Hepatocyte (in vitro differentiated cells): ENCODE data around the gene XPR1.

Source experiments
- EZH2phosphoT487 ChIP-seq: fragments of 200-600 bp; sonication (generic); IDR thresholded peaks from one replicate; pipeline ENCODE4 v1.6.1; 2018; ENCODE audit warnings: antibody characterized with exemption, mild to moderate bottlenecking, low read depth, moderate library complexity; ENCODE audit not compliant: unreplicated experiment, severe bottlenecking
- TF ChIP-seq, protein P1 (sequence below): fragments of 200-600 bp; sonication (generic); IDR thresholded peaks from 2 replicates; pipeline ENCODE4 v1.5.1; 2016; ENCODE audit warnings: antibody characterized with exemption, mild to moderate bottlenecking; ENCODE audit not compliant: poor library complexity

- TF ChIP-seq, protein P1, sequence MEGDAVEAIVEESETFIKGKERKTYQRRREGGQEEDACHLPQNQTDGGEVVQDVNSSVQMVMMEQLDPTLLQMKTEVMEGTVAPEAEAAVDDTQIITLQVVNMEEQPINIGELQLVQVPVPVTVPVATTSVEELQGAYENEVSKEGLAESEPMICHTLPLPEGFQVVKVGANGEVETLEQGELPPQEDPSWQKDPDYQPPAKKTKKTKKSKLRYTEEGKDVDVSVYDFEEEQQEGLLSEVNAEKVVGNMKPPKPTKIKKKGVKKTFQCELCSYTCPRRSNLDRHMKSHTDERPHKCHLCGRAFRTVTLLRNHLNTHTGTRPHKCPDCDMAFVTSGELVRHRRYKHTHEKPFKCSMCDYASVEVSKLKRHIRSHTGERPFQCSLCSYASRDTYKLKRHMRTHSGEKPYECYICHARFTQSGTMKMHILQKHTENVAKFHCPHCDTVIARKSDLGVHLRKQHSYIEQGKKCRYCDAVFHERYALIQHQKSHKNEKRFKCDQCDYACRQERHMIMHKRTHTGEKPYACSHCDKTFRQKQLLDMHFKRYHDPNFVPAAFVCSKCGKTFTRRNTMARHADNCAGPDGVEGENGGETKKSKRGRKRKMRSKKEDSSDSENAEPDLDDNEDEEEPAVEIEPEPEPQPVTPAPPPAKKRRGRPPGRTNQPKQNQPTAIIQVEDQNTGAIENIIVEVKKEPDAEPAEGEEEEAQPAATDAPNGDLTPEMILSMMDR = no peak
- no peak for TF ChIP-seq EZH2phosphoT487
These were observed 207.7 kb downstream of the XPR1 start for GRCh38 chr1:180839547-180839946.
